A549 treated with DMSO at 1 μM for 4 hours (cell line): ENCODE data around the gene TCP11X2. TPM values are rescaled to one million over a fixed set of nuclear protein-coding genes. Genes with fewer than 3 reads are reported as not detected.

ENCODE experiments used
- total RNA-seq: library from RNA; stranded (reverse); fragments of 200-300 nt; extraction: Qiagen RNA extraction; gene quantifications from 5 replicates; pipeline ENCODE4 v1.2.3, GENCODE V29; 2022; ENCODE audit warnings: low read depth

Gene TCP11X2
- total RNA-seq, result not detected in 5 replicates

GRCh38 chrX:102471762-102472220, at the start of gene TCP11X2:
TSS of gene TCP11X2 (minus strand) at chrX:102471812.

GRCh38 chrX:102515975-102516941, 44.6 kb upstream of the TCP11X2 start, which contains the start of gene TMSB15A:
TSS of gene TMSB15A (minus strand) at chrX:102516739.

GRCh38 chrX:102439908-102440307, 31.7 kb downstream of the TCP11X2 start, which contains the start of gene NXF2B:
TSS of gene NXF2B (minus strand) at chrX:102440008. CDS start at chrX:102380036, 59,972 bp downstream.

Other genes with a start within 250 kb of the TCP11X2 start
- not detected in 5 replicates for gene NXF2, start 224.6 kb downstream of the TCP11X2 start, total RNA-seq
- not detected in 5 replicates for gene NXF2B, start 31.8 kb downstream of the TCP11X2 start, total RNA-seq
- gene TMSB15A, start 44.9 kb upstream of the TCP11X2 start, total RNA-seq, result 0.15 to 1.1 TPM (median 0.71 TPM) in 5 replicates
- 8.6 to 18.3 TPM (median 11.6 TPM) in 5 replicates for gene ARMCX5, start 127.7 kb upstream of the TCP11X2 start, total RNA-seq
- 0.29 to 0.40 TPM (median 0.30 TPM) in 5 replicates for gene GPRASP1, start 179.7 kb upstream of the TCP11X2 start, total RNA-seq
- gene GPRASP2, start 240.6 kb upstream of the TCP11X2 start, total RNA-seq, result 4.7 to 7.3 TPM (median 5.6 TPM) in 5 replicates
- 2.9 to 4.9 TPM (median 4.3 TPM) in 5 replicates for gene GPRASP3, start 248.9 kb upstream of the TCP11X2 start, total RNA-seq